Omental fat pad (tissue), 4 donors: ENCODE results near the gene CYB5R2. TPM values are rescaled to one million over a fixed set of nuclear protein-coding genes. Genes with fewer than 3 reads are reported as not detected.

Experiments
- ATAC-seq: fragments of 150-250 bp; one replicate; pipeline ENCODE4 v1.9.1; 2016; ENCODE audit warnings: mild to moderate bottlenecking, moderate library complexity; ENCODE audit not compliant: low FRiP score
- DNase-seq: peaks from one replicate; pipeline ENCODE4 v3.0.0-alpha.2; 2019; ENCODE audit warnings: low spot score
- total RNA-seq, 4 donors: library from RNA; depleted of rRNA; stranded (reverse); fragments of >200 nt; gene quantifications; one replicate each; pipeline ENCODE4 v1.1.0, GENCODE V29; 2016
- TF ChIP-seq, protein P1 (sequence below), 3 donors: fragments of 450-650 bp; IDR thresholded peaks; one replicate each; pipeline ENCODE4 v1.5.1; 2016 to 2017; ENCODE audit warnings: antibody characterized with exemption in 3 of 3, mild to moderate bottlenecking in 3 of 3, moderate library complexity in 2 of 3

The CYB5R2 gene
- total RNA-seq, 4 donors from 2014 or later, result 6.0 to 11.6 (median 8.7) TPM

DNA sequence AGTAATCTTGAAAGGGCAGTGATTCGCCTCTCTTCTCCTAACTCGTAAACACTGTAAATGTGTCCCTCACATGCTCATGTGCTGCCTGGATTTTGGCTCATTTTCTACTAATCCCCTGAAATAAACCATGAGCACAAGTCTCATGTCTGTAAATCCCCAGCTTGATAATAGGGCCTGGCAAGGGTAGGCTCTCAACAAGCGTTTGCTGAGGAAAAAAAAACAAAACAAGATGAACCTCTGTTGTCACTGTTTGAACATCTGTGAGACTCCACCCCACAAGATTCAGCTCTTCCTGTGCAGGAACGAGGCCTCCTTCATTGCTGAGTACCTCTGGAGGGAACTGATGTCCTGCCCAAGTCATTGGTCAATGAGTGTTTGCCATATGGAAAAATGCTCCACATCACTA is 4.5 kb upstream of the CYB5R2 start:
- ATAC-seq (no peak), DNase-seq (no peak)
- TF ChIP-seq, protein P1, sequence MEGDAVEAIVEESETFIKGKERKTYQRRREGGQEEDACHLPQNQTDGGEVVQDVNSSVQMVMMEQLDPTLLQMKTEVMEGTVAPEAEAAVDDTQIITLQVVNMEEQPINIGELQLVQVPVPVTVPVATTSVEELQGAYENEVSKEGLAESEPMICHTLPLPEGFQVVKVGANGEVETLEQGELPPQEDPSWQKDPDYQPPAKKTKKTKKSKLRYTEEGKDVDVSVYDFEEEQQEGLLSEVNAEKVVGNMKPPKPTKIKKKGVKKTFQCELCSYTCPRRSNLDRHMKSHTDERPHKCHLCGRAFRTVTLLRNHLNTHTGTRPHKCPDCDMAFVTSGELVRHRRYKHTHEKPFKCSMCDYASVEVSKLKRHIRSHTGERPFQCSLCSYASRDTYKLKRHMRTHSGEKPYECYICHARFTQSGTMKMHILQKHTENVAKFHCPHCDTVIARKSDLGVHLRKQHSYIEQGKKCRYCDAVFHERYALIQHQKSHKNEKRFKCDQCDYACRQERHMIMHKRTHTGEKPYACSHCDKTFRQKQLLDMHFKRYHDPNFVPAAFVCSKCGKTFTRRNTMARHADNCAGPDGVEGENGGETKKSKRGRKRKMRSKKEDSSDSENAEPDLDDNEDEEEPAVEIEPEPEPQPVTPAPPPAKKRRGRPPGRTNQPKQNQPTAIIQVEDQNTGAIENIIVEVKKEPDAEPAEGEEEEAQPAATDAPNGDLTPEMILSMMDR (IDR thresholded peaks at IDR 0.05), result no peak

DNA sequence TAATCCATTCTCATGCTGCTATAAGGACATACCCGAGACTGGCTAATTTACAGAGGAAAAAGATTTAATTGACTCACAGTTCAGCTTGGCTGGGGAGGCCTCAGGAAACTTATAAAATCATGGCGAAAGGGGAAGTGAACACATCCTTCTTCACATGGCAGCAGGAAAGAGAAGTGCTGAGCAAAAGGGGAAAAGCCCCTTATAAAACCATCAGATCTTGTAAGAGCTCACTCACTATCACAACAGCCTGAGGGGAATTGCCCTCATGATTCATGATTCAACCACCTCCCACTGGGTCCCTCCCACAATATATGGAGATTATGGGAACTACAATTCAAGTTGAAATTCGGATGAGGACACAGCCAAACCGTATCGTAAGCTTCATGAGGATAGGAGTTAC is 3.8 kb upstream of the CYB5R2 start:
- ATAC-seq (peak; percentile 70), DNase-seq (no peak)
- TF ChIP-seq, protein P1 (IDR thresholded peaks at IDR 0.05), result no peak

DNA sequence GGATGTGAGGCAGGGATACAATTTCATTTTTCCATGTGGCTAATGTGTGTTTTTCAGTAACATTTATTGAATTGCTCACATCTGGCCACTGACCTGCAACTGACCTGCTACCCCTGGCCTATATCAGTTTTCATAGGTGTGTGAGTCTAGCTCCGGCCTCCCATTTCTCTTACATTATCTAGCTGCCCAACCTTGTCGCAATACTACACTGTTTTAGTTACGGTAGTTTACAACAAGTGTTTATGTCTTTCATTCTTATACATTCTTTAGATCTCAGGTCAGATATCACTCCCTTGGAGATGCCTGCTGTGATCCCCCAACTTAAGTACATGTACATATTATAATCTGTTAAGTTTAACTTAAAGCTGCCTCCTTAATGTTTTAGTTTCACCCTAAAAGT is 2.3 kb upstream of the CYB5R2 start:
- TF ChIP-seq, protein P1 (IDR thresholded peaks at IDR 0.05), result no peak
- ATAC-seq (no peak), DNase-seq (no peak)

DNA sequence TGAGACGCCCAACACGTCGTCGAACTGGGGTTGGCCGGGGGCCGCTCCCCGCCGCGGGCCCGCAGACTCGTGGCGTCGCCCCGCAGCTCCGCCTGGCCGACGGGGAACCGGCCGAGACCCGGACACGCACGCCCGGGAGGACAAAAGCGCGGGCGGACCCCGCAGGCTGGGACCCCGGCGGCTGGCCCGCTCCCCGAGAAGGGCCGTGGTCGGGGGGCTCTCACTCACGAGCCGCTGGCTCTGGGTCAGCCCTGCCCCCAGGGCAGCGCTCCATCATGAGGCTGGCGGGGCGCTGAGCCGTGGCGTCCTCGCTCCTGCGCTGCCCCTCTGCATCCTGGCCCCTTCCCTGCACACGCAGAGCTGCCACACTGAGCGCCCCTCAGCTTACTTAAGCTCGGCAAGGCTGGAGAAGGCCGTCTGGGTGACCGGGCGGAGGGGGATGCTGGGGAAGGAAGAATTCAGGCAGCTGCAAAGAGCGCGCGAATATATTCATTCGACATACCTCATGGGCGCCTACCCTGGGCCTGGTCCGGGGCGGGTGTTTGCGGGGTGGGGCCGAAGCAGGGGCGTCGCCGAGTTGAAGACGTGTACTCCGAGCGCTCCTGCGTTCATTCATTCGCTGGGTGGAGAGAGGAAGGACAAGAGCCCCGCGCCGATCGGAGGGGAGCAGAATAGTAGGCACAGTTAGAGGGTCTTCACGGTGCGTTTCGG is 579 bp upstream of the CYB5R2 start:
- DNase-seq (no peak), ATAC-seq (peak; percentile 70)
- TF ChIP-seq, protein P1 (IDR thresholded peaks at IDR 0.05), result no peak

DNA sequence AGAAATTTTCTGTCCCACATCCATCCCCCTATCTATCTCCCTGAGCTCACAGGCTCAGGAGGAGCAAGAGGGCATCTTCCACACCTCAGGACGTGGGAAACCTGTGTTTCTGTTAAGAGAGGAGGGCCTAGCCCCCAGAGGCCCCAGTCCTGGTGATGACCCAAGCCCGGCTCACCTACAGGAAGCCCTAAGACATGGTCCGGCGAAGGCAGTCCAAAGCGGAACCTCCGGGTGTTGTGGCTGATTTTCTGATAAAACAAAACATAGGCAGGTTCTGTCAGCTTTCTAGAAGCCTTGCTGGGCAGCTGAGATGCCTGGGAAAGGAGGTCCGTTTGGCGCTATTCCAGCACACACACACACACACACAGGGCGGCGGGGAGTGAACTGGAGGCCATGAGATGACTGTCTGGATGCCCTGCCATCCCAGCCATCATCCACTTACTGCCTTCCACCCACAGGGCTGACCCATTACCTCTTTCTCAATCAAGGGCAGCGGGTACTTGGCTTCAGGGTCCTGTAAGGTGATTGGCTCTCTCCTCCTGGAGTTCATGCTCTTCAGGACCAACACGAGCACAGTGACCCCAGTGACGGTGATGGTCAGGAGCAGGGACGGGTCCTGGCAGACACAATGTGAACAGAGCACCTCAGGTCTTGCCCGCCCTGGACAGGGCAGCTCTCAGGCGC is 882 bp downstream of the CYB5R2 start:
- TF ChIP-seq, protein P1 (IDR thresholded peaks at IDR 0.05), result no peak
- ATAC-seq (no peak), DNase-seq (no peak)

DNA sequence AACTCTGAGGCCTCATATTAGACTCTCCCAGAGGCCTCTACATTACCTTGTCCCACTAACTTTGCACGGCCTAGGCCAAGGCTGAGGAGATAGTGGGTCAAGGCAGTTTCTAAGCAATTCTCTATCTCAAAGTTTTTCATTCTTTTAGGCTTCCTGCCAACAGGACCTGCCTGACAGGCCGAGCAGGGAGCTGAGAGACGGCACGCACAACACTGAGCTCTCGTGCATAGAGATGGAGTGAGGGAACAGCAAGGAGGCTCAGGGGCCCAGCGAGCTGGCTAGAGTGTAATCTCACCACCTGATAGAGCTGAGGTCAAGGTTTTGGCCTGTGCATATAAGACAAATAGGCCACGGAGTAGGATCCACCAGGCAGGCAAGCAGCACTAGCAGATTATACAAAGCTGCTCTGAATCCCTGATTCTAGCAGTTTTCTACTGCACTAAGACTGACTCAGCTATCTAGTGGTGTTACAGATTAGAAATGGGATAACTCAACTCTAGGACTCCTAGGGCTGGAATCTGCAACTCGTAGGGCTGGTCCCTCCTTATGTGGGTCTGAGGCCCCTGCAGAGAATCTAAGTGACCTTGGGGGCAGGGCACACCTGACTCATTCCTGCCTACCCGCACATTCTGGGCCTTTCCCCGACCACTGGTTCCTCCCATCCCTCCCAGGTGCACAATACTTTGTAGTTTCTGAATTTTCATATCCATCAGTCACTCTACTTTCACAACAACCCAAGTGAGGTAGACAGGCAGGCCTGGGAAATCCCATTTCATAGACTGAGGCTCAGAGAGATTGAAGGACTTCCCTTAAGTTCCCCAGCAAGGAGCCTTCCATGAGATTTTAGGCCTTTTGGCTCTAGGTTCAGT is 1.7 kb downstream of the CYB5R2 start:
- DNase-seq, result no peak
- ATAC-seq, result no peak
- TF ChIP-seq, protein P1 (IDR thresholded peaks at IDR 0.05), result no peak
